Measurements from ENCODE around the gene NNMT. TPM values are rescaled to one million over a fixed set of nuclear protein-coding genes. Genes with fewer than 3 reads are reported as not detected.

The NNMT gene
- total and polyA plus RNA-seq, 3 experiments from 2014 or later = not detected

GRCh38 chr11:114289779-114290178, 6.4 kb upstream of the NNMT start:
- Histone ChIP-seq H3K9me3 (ENCODE audit: low read length) (no peaks in the 10 kb centered on the region), H3K27ac (ENCODE audit: low read depth, low read length) (no peak overlapping the region), H3K4me1 (ENCODE audit: insufficient read depth, low read length) (no peaks in the 10 kb centered on the region), H3K27me3 (ENCODE audit: insufficient read depth, low read length, poor library complexity, severe bottlenecking) (no peaks in the 10 kb centered on the region), H3K36me3 (ENCODE audit: insufficient read depth, low read length) (no peaks in the 10 kb centered on the region), H3K4me3 (ENCODE audit: low read length) (no peak overlapping the region)
- H3K36me3 Mint-ChIP-seq = no peaks in the 10 kb centered on the region
- DNase-seq = no peak
- peaks cover 4 to 7% of the 10 kb centered on the region in 2 donors for H3K27me3 Mint-ChIP-seq
- ChIA-PET CTCF (interaction anchor here (1.3 kb wide), 1 partner anchor 29 kb away, joined by 4 read pairs; no protein-coding TSS in a partner anchor), POLR2A (no interaction called here)
- no peaks in the 10 kb centered on the region for H3K9me3 Mint-ChIP-seq
- H3K4me1 Mint-ChIP-seq = peaks cover 0 to 2% (median 0%) of the 10 kb centered on the region in 3 donors
- no peak overlapping the region for H3K27ac Mint-ChIP-seq
- H3K4me3 Mint-ChIP-seq = no peak overlapping the region

GRCh38 chr11:114290503-114291235, 5.5 kb upstream of the NNMT start:
- Histone ChIP-seq H3K9me3 (ENCODE audit: low read length) (no peaks in the 10 kb centered on the region), H3K27me3 (ENCODE audit: insufficient read depth, low read length, poor library complexity, severe bottlenecking) (no peaks in the 10 kb centered on the region), H3K36me3 (ENCODE audit: insufficient read depth, low read length) (no peaks in the 10 kb centered on the region), H3K4me1 (ENCODE audit: insufficient read depth, low read length) (no peaks in the 10 kb centered on the region), H3K4me3 (ENCODE audit: low read length) (no peak overlapping the region), H3K27ac (ENCODE audit: low read depth, low read length) (no peak overlapping the region)
- POLR2A ChIA-PET = no interaction called here
- no peak for DNase-seq
- no peak overlapping the region for H3K27ac Mint-ChIP-seq
- no peak overlapping the region for H3K4me3 Mint-ChIP-seq
- CTCF ChIA-PET = interaction anchor here (1.3 kb wide), 1 partner anchor 30 kb away, joined by 4 read pairs; no protein-coding TSS in a partner anchor
- H3K9me3 Mint-ChIP-seq = no peaks in the 10 kb centered on the region
- peaks cover 0 to 2% (median 0%) of the 10 kb centered on the region in 3 donors for H3K4me1 Mint-ChIP-seq
- H3K27me3 Mint-ChIP-seq = peaks cover 7% of the 10 kb centered on the region in 2 donors
- H3K36me3 Mint-ChIP-seq = no peaks in the 10 kb centered on the region

- H3K9me3 ChIP-seq (ENCODE audit: low read length) = no peaks in the 10 kb centered on the region
These were observed 4.8 kb upstream of the NNMT start for GRCh38 chr11:114291381-114291780.

GRCh38 chr11:114291842-114292680, 4.1 kb upstream of the NNMT start:
- H3K4me3 Mint-ChIP-seq = peak overlapping the region in 1 of 7 donors; percentile 2
- peaks cover 7 to 14% of the 10 kb centered on the region in 2 donors for H3K27me3 Mint-ChIP-seq
- Histone ChIP-seq H3K27ac (ENCODE audit: low read depth, low read length) (no peak overlapping the region), H3K4me1 (ENCODE audit: insufficient read depth, low read length) (no peaks in the 10 kb centered on the region), H3K4me3 (ENCODE audit: low read length) (no peak overlapping the region), H3K36me3 (ENCODE audit: insufficient read depth, low read length) (no peaks in the 10 kb centered on the region), H3K27me3 (ENCODE audit: insufficient read depth, low read length, poor library complexity, severe bottlenecking) (no peaks in the 10 kb centered on the region), H3K9me3 (ENCODE audit: low read length) (no peaks in the 10 kb centered on the region)
- H3K9me3 Mint-ChIP-seq = no peaks in the 10 kb centered on the region
- no peak for DNase-seq
- POLR2A ChIA-PET = no interaction called here
- no peaks in the 10 kb centered on the region for H3K36me3 Mint-ChIP-seq
- CTCF ChIA-PET = no interaction called here
- H3K4me1 Mint-ChIP-seq = peaks cover 0 to 2% (median 0%) of the 10 kb centered on the region in 3 donors
- H3K27ac Mint-ChIP-seq = no peak overlapping the region

More at GRCh38 chr11:114291381-114291780, 4.8 kb upstream of the NNMT start:
- Mint-ChIP-seq H3K27me3 (peaks cover 7 to 13% of the 10 kb centered on the region in 2 donors), H3K4me1 (peaks cover 0 to 2% (median 0%) of the 10 kb centered on the region in 3 donors), H3K36me3 (no peaks in the 10 kb centered on the region), H3K27ac (peak overlapping the region in 1 of 8 donors; percentile 65), H3K9me3 (no peaks in the 10 kb centered on the region), H3K4me3 (peak overlapping the region in 1 of 7 donors; percentile 48)
- Histone ChIP-seq H3K36me3 (ENCODE audit: insufficient read depth, low read length) (no peaks in the 10 kb centered on the region), H3K4me1 (ENCODE audit: insufficient read depth, low read length) (no peaks in the 10 kb centered on the region), H3K27me3 (ENCODE audit: insufficient read depth, low read length, poor library complexity, severe bottlenecking) (no peaks in the 10 kb centered on the region), H3K4me3 (ENCODE audit: low read length) (no peak overlapping the region), H3K27ac (ENCODE audit: low read depth, low read length) (no peak overlapping the region)
- CTCF ChIA-PET = no interaction called here
- POLR2A ChIA-PET = no interaction called here
- no peak for DNase-seq

- no peak overlapping the region for H3K27ac ChIP-seq (ENCODE audit: low read depth, low read length)
- no peaks in the 10 kb centered on the region for H3K27me3 ChIP-seq (ENCODE audit: insufficient read depth, low read length, poor library complexity, severe bottlenecking)
- Mint-ChIP-seq H3K9me3 (no peaks in the 10 kb centered on the region), H3K27ac (no peak overlapping the region), H3K4me3 (no peak overlapping the region), H3K36me3 (peaks cover 0 to 4% (median 0%) of the 10 kb centered on the region in 3 donors), H3K4me1 (peaks cover 0 to 2% (median 0%) of the 10 kb centered on the region in 3 donors), H3K27me3 (peaks cover 7 to 18% of the 10 kb centered on the region in 2 donors)
- no peak for DNase-seq
- no peak overlapping the region for H3K4me3 ChIP-seq (ENCODE audit: low read length)
- POLR2A ChIA-PET = no interaction called here
- no peaks in the 10 kb centered on the region for H3K4me1 ChIP-seq (ENCODE audit: insufficient read depth, low read length)
- H3K36me3 ChIP-seq (ENCODE audit: insufficient read depth, low read length) = no peaks in the 10 kb centered on the region
- CTCF ChIA-PET = no interaction called here
- H3K9me3 ChIP-seq (ENCODE audit: low read length) = no peaks in the 10 kb centered on the region
These were observed 2.9 kb upstream of the NNMT start for GRCh38 chr11:114293201-114293711.

- Mint-ChIP-seq H3K36me3 (peaks cover 0 to 4% (median 1%) of the 10 kb centered on the region in 3 donors), H3K4me3 (no peak overlapping the region), H3K27me3 (peaks cover 7 to 34% of the 10 kb centered on the region in 2 donors), H3K9me3 (peaks cover 2 to 9% (median 5%) of the 10 kb centered on the region in 5 donors), H3K4me1 (peaks cover 0 to 2% (median 0%) of the 10 kb centered on the region in 3 donors), H3K27ac (no peak overlapping the region)
- Histone ChIP-seq H3K9me3 (ENCODE audit: low read length) (no peaks in the 10 kb centered on the region), H3K4me3 (ENCODE audit: low read length) (no peak overlapping the region), H3K36me3 (ENCODE audit: insufficient read depth, low read length) (no peaks in the 10 kb centered on the region), H3K27ac (ENCODE audit: low read depth, low read length) (peak overlapping the region; percentile 12), H3K4me1 (ENCODE audit: insufficient read depth, low read length) (no peaks in the 10 kb centered on the region), H3K27me3 (ENCODE audit: insufficient read depth, low read length, poor library complexity, severe bottlenecking) (no peaks in the 10 kb centered on the region)
- no peak for DNase-seq
- POLR2A ChIA-PET = no interaction called here
- CTCF ChIA-PET = no interaction called here
These were observed 590 bp downstream of the NNMT start for GRCh38 chr11:114296605-114297372.

- Histone ChIP-seq H3K4me3 (ENCODE audit: low read length) (no peak overlapping the region), H3K36me3 (ENCODE audit: insufficient read depth, low read length) (no peaks in the 10 kb centered on the region), H3K4me1 (ENCODE audit: insufficient read depth, low read length) (no peaks in the 10 kb centered on the region), H3K27me3 (ENCODE audit: insufficient read depth, low read length, poor library complexity, severe bottlenecking) (no peaks in the 10 kb centered on the region), H3K27ac (ENCODE audit: low read depth, low read length) (no peak overlapping the region), H3K9me3 (ENCODE audit: low read length) (no peaks in the 10 kb centered on the region)
- Mint-ChIP-seq H3K4me1 (no peaks in the 10 kb centered on the region), H3K27ac (no peak overlapping the region), H3K36me3 (peaks cover 0 to 4% (median 1%) of the 10 kb centered on the region in 3 donors), H3K9me3 (peaks cover 4 to 12% (median 7%) of the 10 kb centered on the region in 5 donors), H3K27me3 (peaks cover 8 to 43% of the 10 kb centered on the region in 2 donors), H3K4me3 (no peak overlapping the region)
- no peak for DNase-seq
- ChIA-PET POLR2A (no interaction called here), CTCF (no interaction called here)
These were observed 1.9 kb downstream of the NNMT start for GRCh38 chr11:114297806-114298709.

Data from CD8-positive, alpha-beta memory T cell (primary cell).